Upper lobe of left lung (tissue), 6 donors: ENCODE data around the gene SERPINA6. TPM values are rescaled to one million over a fixed set of nuclear protein-coding genes. Genes with fewer than 3 reads are reported as not detected.
"Not testable (repeated sequence)": the region's sequence is repeated elsewhere in the genome, so short reads cannot be mapped to it uniquely, and the experiment has no call there.

Experiments
- ATAC-seq, 2 donors: fragments of 200-7000 bp; cut with Tn5 transposase; one replicate each; pipeline ENCODE4 v1.9.1; 2022; ENCODE audit warnings: mild to moderate bottlenecking in 2 of 2, moderate library complexity in 2 of 2; ENCODE audit not compliant: low FRiP score in 2 of 2
- DNase-seq, 2 donors: peaks; one replicate each; pipeline ENCODE4 v3.0.0-alpha.2; 2019 to 2020
- H3K27ac ChIP-seq, 4 donors: fragments of 200-600 bp; sonication (generic); one replicate each; pipeline ENCODE4 v1.5.1; 2016 to 2019
- H3K27me3 ChIP-seq, 4 donors: fragments of 200-600 bp; sonication (generic); one replicate each; pipeline ENCODE4 v1.5.1; 2017 to 2019
- H3K36me3 ChIP-seq, 4 donors: fragments of 200-600 bp; sonication (generic); one replicate each; pipeline ENCODE4 v1.5.1; 2016 to 2019
- H3K4me1 ChIP-seq, 4 donors: fragments of 200-600 bp; sonication (generic); one replicate each; pipeline ENCODE4 v1.5.1; 2018 to 2019
- H3K4me3 ChIP-seq, 4 donors: fragments of 200-600 bp; sonication (generic); one replicate each; pipeline ENCODE4 v1.5.1; 2017 to 2019; ENCODE audit warnings: mild to moderate bottlenecking in 2 of 4, moderate library complexity in 1 of 4
- H3K9me3 ChIP-seq, 4 donors: fragments of 200-600 bp; sonication (generic); one replicate each; pipeline ENCODE4 v1.5.1; 2018 to 2019
- CTCF ChIP-seq, 6 experiments: fragments of 450-650 bp in 4 of 6; fragments of 200-600 bp in 2 of 6; sonication (generic) in 2 of 6; IDR thresholded peaks; one replicate each; pipeline ENCODE4 v1.5.1; 2016 to 2019; ENCODE audit warnings: antibody characterized with exemption in 6 of 6
- EP300 ChIP-seq, 4 donors: sonication (generic); formaldehyde crosslinking; IDR thresholded peaks; one replicate each; pipeline ENCODE4 v1.5.1; 2017; ENCODE audit warnings: antibody characterized with exemption in 4 of 4, control low read depth in 2 of 4
- POLR2A ChIP-seq, 4 donors: fragments of 450-650 bp; IDR thresholded peaks; one replicate each; pipeline ENCODE4 v1.5.1; 2016 to 2017; ENCODE audit warnings: antibody characterized with exemption in 4 of 4, mild to moderate bottlenecking in 2 of 4
- POLR2AphosphoS5 ChIP-seq, 2 donors: sonication (generic); formaldehyde crosslinking; IDR thresholded peaks; one replicate each; pipeline ENCODE4 v1.5.1; 2017; ENCODE audit warnings: antibody characterized with exemption in 2 of 2
- WGBS, 2 donors: methylation state at CpG; one replicate each; pipeline ENCODE4 v1.1.5; 2017 to 2018; 5-methylcytosine and 5-hydroxymethylcytosine counted together
- total RNA-seq, 6 donors: library from RNA; depleted of rRNA in 4 of 6; stranded (reverse); fragments of >200 nt in 4 of 6; gene quantifications; one replicate each; pipeline versions ENCODE4 v1.1.0 to v1.2.1, GENCODE V29; 2016 to 2021
- donor health status: DM: no; HTN: no; CAD: no; lungs with moderate emphysema.
- donor health status: DM: no; HTN: yes; CAD: no; lungs with severe emphysema.

The SERPINA6 gene
- under 1 TPM in 3 of 6 donors, not detected in 3; 0.46 to 0.51 (median 0.49) TPM for total RNA-seq

GRCh38 chr14:94322648-94323570 is at the start of gene SERPINA6:
Gene SERPINA6 (minus strand): TSS chr14:94323336. CDS start chr14:94314648, 8,688 bp downstream.
- H3K27me3 ChIP-seq = no peaks in the 10 kb centered on the region
- H3K4me3 ChIP-seq = no peak within 1 kb of the TSS
- no peaks in the 10 kb centered on the region for H3K36me3 ChIP-seq
- WGBS, 2 donors = 66 to 76% methylated on average over 6 to 15 of the region's 15 CpGs
- peak; percentile 61 to 63 for ATAC-seq
- no peak within 1 kb of the TSS for H3K27ac ChIP-seq
- H3K9me3 ChIP-seq = no peaks in the 10 kb centered on the region
- peak in 1 of 2 donors; percentile 45 for DNase-seq
- no peaks in the 10 kb centered on the region for H3K4me1 ChIP-seq
- no peak for TF ChIP-seq CTCF (IDR thresholded peaks at IDR 0.05)
- TF ChIP-seq POLR2A (IDR thresholded peaks at IDR 0.05) = no peak
- no peak for TF ChIP-seq POLR2AphosphoS5 (IDR thresholded peaks at IDR 0.05)
- TF ChIP-seq EP300 (IDR thresholded peaks at IDR 0.05) = no peak

GRCh38 chr14:94372021-94372605 is 49.0 kb upstream of the SERPINA6 start:
- no peak for DNase-seq

GRCh38 chr14:94370524-94370910 is 47.4 kb upstream of the SERPINA6 start:
- ATAC-seq (no peak), DNase-seq (peak in 1 of 2 donors; percentile 14)
- H3K27ac ChIP-seq = no peak overlapping the region
- H3K4me1 ChIP-seq = no peaks in the 10 kb centered on the region
- H3K36me3 ChIP-seq = no peaks in the 10 kb centered on the region
- H3K27me3 ChIP-seq = no peaks in the 10 kb centered on the region
- 77 to 93% methylated on average over 2 to 3 of the region's 6 CpGs for WGBS, 2 donors
- no peak overlapping the region for H3K4me3 ChIP-seq
- H3K9me3 ChIP-seq = no peaks in the 10 kb centered on the region
- TF ChIP-seq POLR2AphosphoS5 (IDR thresholded peaks at IDR 0.05) = no peak
- no peak for TF ChIP-seq EP300 (IDR thresholded peaks at IDR 0.05)
- TF ChIP-seq CTCF (IDR thresholded peaks at IDR 0.05) = no peak

More at GRCh38 chr14:94372021-94372605, 49.0 kb upstream of the SERPINA6 start:
- no peak for ATAC-seq
- H3K4me3 ChIP-seq = no peak overlapping the region
- 82 to 83% methylated on average over 13 of the region's 13 CpGs for WGBS, 2 donors
- no peaks in the 10 kb centered on the region for H3K9me3 ChIP-seq
- H3K27ac ChIP-seq = no peak overlapping the region
- no peaks in the 10 kb centered on the region for H3K27me3 ChIP-seq
- peaks cover 0 to under 1% (median 0%) of the 10 kb centered on the region in 4 donors for H3K36me3 ChIP-seq
- no peak for TF ChIP-seq POLR2A (IDR thresholded peaks at IDR 0.05)
- no peak for TF ChIP-seq POLR2AphosphoS5 (IDR thresholded peaks at IDR 0.05)
- no peak for TF ChIP-seq CTCF (IDR thresholded peaks at IDR 0.05)
- no peak for TF ChIP-seq EP300 (IDR thresholded peaks at IDR 0.05)
- H3K4me1 ChIP-seq = no peaks in the 10 kb centered on the region

GRCh38 chr14:94369766-94370523 is 46.8 kb upstream of the SERPINA6 start:
- DNase-seq = peak in 1 of 2 donors; percentile 9
- H3K9me3 ChIP-seq, H3K4me3 ChIP-seq, ATAC-seq, H3K27me3 ChIP-seq, H3K27ac ChIP-seq, H3K4me1 ChIP-seq, H3K36me3 ChIP-seq: not testable (repeated sequence)
- 79 to 83% methylated on average over 4 to 10 of the region's 22 CpGs for WGBS, 2 donors

GRCh38 chr14:94368956-94369355 is 45.8 kb upstream of the SERPINA6 start:
- H3K27ac ChIP-seq = no peak overlapping the region
- TF ChIP-seq POLR2A (IDR thresholded peaks at IDR 0.05) = no peak
- no peak for TF ChIP-seq CTCF (IDR thresholded peaks at IDR 0.05)
- no peak for TF ChIP-seq POLR2AphosphoS5 (IDR thresholded peaks at IDR 0.05)
- TF ChIP-seq EP300 (IDR thresholded peaks at IDR 0.05) = no peak
- H3K4me3 ChIP-seq = no peak overlapping the region
- DNase-seq (peak in 1 of 2 donors; percentile 12), ATAC-seq (no peak)
- no peaks in the 10 kb centered on the region for H3K4me1 ChIP-seq
- H3K36me3 ChIP-seq = no peaks in the 10 kb centered on the region
- H3K9me3 ChIP-seq = no peaks in the 10 kb centered on the region
- WGBS, 2 donors = 81 to 87% methylated on average over 7 of the region's 7 CpGs
- no peaks in the 10 kb centered on the region for H3K27me3 ChIP-seq
